Measurements from ENCODE around the gene DTNA.

DTNA gene

GRCh38 chr18:34800381-34800780 lies 90.3 kb downstream of the DTNA start:
- Mint-ChIP-seq H3K4me1 (peaks cover 5% of the 10 kb centered on the region), H3K9me3 (no peaks in the 10 kb centered on the region), H3K4me3 (no peak overlapping the region), H3K27me3 (ENCODE audit: low read depth) (no peaks in the 10 kb centered on the region), H3K36me3 (ENCODE audit: low read depth) (peaks cover 5% of the 10 kb centered on the region), H3K27ac (no peak overlapping the region)
- TF ChIP-seq, protein P1, sequence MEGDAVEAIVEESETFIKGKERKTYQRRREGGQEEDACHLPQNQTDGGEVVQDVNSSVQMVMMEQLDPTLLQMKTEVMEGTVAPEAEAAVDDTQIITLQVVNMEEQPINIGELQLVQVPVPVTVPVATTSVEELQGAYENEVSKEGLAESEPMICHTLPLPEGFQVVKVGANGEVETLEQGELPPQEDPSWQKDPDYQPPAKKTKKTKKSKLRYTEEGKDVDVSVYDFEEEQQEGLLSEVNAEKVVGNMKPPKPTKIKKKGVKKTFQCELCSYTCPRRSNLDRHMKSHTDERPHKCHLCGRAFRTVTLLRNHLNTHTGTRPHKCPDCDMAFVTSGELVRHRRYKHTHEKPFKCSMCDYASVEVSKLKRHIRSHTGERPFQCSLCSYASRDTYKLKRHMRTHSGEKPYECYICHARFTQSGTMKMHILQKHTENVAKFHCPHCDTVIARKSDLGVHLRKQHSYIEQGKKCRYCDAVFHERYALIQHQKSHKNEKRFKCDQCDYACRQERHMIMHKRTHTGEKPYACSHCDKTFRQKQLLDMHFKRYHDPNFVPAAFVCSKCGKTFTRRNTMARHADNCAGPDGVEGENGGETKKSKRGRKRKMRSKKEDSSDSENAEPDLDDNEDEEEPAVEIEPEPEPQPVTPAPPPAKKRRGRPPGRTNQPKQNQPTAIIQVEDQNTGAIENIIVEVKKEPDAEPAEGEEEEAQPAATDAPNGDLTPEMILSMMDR (IDR thresholded peaks at IDR 0.05; ENCODE audit: unreplicated experiment in 3 of 3): no peak

DNA sequence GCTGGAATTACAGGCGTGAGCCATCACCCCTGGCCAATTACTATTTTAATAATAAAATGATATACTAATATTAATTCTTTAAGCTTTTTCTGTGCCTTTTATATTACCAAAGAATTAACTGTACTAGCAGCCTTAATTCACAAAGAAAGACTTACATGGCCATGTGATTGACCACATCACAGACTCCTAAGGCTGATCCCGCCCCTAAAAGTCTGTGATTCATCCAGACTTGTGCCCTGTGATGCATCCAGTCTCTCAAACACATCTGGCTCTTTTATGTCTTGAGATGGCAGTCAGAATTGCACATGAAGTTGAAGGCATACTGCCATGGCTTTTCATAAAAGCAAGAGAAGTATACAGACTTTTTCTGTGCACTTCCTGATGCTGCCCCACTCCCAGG lies 91.7 kb downstream of the DTNA start:
- H3K4me3 Mint-ChIP-seq: no peak overlapping the region
- H3K4me1 Mint-ChIP-seq: peaks cover 5% of the 10 kb centered on the region
- no peak overlapping the region for H3K27ac Mint-ChIP-seq
- H3K36me3 Mint-ChIP-seq (ENCODE audit: low read depth): peaks cover 5% of the 10 kb centered on the region
- H3K27me3 Mint-ChIP-seq (ENCODE audit: low read depth): no peaks in the 10 kb centered on the region
- TF ChIP-seq, protein P1 (IDR thresholded peaks at IDR 0.05; ENCODE audit: unreplicated experiment in 3 of 3): no peak
- no peaks in the 10 kb centered on the region for H3K9me3 Mint-ChIP-seq

GRCh38 chr18:34802959-34803358 lies 92.9 kb downstream of the DTNA start:
- no peaks in the 10 kb centered on the region for H3K9me3 Mint-ChIP-seq
- TF ChIP-seq, protein P1 (IDR thresholded peaks at IDR 0.05; ENCODE audit: unreplicated experiment in 3 of 3): no peak
- H3K36me3 Mint-ChIP-seq (ENCODE audit: low read depth): peaks cover 5% of the 10 kb centered on the region
- no peak overlapping the region for H3K4me3 Mint-ChIP-seq
- no peak overlapping the region for H3K27ac Mint-ChIP-seq
- H3K27me3 Mint-ChIP-seq (ENCODE audit: low read depth): no peaks in the 10 kb centered on the region
- H3K4me1 Mint-ChIP-seq: peaks cover 5% of the 10 kb centered on the region

DNA sequence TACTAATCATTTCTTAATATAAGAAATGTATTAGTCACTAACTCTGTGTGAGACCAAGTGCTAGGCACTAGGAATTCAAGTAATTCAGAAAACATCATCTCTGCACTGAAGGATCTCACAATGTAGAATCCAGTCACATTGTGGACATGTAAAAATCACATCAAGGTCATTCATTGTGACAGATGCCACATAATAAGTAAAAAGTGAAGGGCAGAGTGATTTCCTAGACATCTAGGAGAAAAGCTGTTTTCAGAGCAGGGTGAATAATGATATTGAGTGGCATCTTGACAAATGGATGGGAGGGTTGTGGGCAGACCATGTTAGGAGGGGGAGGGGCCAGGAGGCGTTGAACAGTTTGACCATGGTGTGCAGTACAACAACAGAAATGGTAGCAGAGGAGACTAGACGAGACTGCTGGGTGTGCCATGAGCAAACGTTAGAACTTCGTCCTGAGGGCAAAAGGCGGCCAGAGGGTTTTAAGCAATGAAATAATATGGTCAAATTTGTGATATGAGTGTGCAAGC lies 93.8 kb downstream of the DTNA start:
- Mint-ChIP-seq H3K4me3 (no peak overlapping the region), H3K36me3 (ENCODE audit: low read depth) (no peaks in the 10 kb centered on the region), H3K4me1 (peaks cover 4% of the 10 kb centered on the region), H3K9me3 (no peaks in the 10 kb centered on the region), H3K27me3 (ENCODE audit: low read depth) (no peaks in the 10 kb centered on the region), H3K27ac (no peak overlapping the region)
- TF ChIP-seq, protein P1 (IDR thresholded peaks at IDR 0.05; ENCODE audit: unreplicated experiment in 3 of 3): no peak

- H3K27me3 Mint-ChIP-seq (ENCODE audit: low read depth): no peaks in the 10 kb centered on the region
- TF ChIP-seq, protein P1 (IDR thresholded peaks at IDR 0.05; ENCODE audit: unreplicated experiment in 3 of 3): no peak
- no peak overlapping the region for H3K4me3 Mint-ChIP-seq
- no peak overlapping the region for H3K27ac Mint-ChIP-seq
- H3K36me3 Mint-ChIP-seq (ENCODE audit: low read depth): no peaks in the 10 kb centered on the region
- H3K4me1 Mint-ChIP-seq: no peaks in the 10 kb centered on the region
- no peaks in the 10 kb centered on the region for H3K9me3 Mint-ChIP-seq
These were observed 95.2 kb downstream of the DTNA start for GRCh38 chr18:34805103-34805877.

GRCh38 chr18:34805878-34806351 lies 95.8 kb downstream of the DTNA start:
- Mint-ChIP-seq H3K4me3 (no peak overlapping the region), H3K27ac (no peak overlapping the region), H3K9me3 (no peaks in the 10 kb centered on the region), H3K4me1 (no peaks in the 10 kb centered on the region), H3K36me3 (ENCODE audit: low read depth) (no peaks in the 10 kb centered on the region), H3K27me3 (ENCODE audit: low read depth) (no peaks in the 10 kb centered on the region)
- TF ChIP-seq, protein P1 (IDR thresholded peaks at IDR 0.05; ENCODE audit: unreplicated experiment in 3 of 3): no peak
